ENCODE data around the gene CRK.
A peak's percentile ranks its signal among the peaks of the same experiment; 100 is the strongest.
"Not testable (repeated sequence)": the region's sequence is repeated elsewhere in the genome, so short reads cannot be mapped to it uniquely, and the experiment has no call there.

The CRK gene

GRCh38 chr17:1398931-1399678, 56.9 kb downstream of the CRK start:
- Histone ChIP-seq H3K36me3 (ENCODE audit: low read depth) (peaks cover 49% of the 10 kb centered on the region), H3K9me3 (ENCODE audit: severe bottlenecking) (no peaks in the 10 kb centered on the region), H3K4me1 (ENCODE audit: insufficient read depth, poor library complexity, severe bottlenecking) (peaks cover 13% of the 10 kb centered on the region), H3K4me3 (ENCODE audit: severe bottlenecking) (peak overlapping the region; percentile 84), H3K27ac (ENCODE audit: poor library complexity, severe bottlenecking) (peak overlapping the region; percentile 90), H3K27me3 (ENCODE audit: insufficient read depth, poor library complexity, severe bottlenecking) (no peaks in the 10 kb centered on the region)
- ATAC-seq (ENCODE audit: low read depth) (peak; percentile 17; the same call in 2 of the 3 replicates), DNase-seq (ENCODE audit: low spot score) (peak; percentile 63)
- no peak for TF ChIP-seq CTCF (IDR thresholded peaks at IDR 0.05; ENCODE audit: poor library complexity, severe bottlenecking)

- TF ChIP-seq CTCF (IDR thresholded peaks at IDR 0.05; ENCODE audit: poor library complexity, severe bottlenecking) = no peak
- peak overlapping the region; percentile 84 for H3K4me3 ChIP-seq (ENCODE audit: severe bottlenecking)
- H3K27me3 ChIP-seq (ENCODE audit: insufficient read depth, poor library complexity, severe bottlenecking) = no peaks in the 10 kb centered on the region
- H3K4me1 ChIP-seq (ENCODE audit: insufficient read depth, poor library complexity, severe bottlenecking) = peaks cover 16% of the 10 kb centered on the region
- no peak for ATAC-seq (ENCODE audit: low read depth)
- H3K27ac ChIP-seq (ENCODE audit: poor library complexity, severe bottlenecking) = peak overlapping the region; percentile 90
- no peaks in the 10 kb centered on the region for H3K9me3 ChIP-seq (ENCODE audit: severe bottlenecking)
- H3K36me3 ChIP-seq (ENCODE audit: low read depth) = peaks cover 60% of the 10 kb centered on the region
- DNase-seq (ENCODE audit: low spot score) = no peak
These were observed 58.0 kb downstream of the CRK start for GRCh38 chr17:1398028-1398427.

- not testable (repeated sequence) for ATAC-seq (ENCODE audit: low read depth)
- peaks cover 31% of the 10 kb centered on the region for H3K4me1 ChIP-seq (ENCODE audit: insufficient read depth, poor library complexity, severe bottlenecking)
These were observed 60.0 kb downstream of the CRK start for GRCh38 chr17:1395876-1396665.

GRCh38 chr17:1391577-1391976, 64.5 kb downstream of the CRK start:
- peaks cover 34% of the 10 kb centered on the region for H3K4me1 ChIP-seq (ENCODE audit: insufficient read depth, poor library complexity, severe bottlenecking)

More at GRCh38 chr17:1395876-1396665, 60.0 kb downstream of the CRK start:
- DNase-seq (ENCODE audit: low spot score); H3K27ac ChIP-seq (ENCODE audit: poor library complexity, severe bottlenecking); H3K9me3 ChIP-seq (ENCODE audit: severe bottlenecking); H3K4me3 ChIP-seq (ENCODE audit: severe bottlenecking); H3K27me3 ChIP-seq (ENCODE audit: insufficient read depth, poor library complexity, severe bottlenecking): not testable (repeated sequence)
- peaks cover 72% of the 10 kb centered on the region for H3K36me3 ChIP-seq (ENCODE audit: low read depth)

More at GRCh38 chr17:1391577-1391976, 64.5 kb downstream of the CRK start:
- ATAC-seq (ENCODE audit: low read depth) (no peak), DNase-seq (ENCODE audit: low spot score) (no peak)
- no peaks in the 10 kb centered on the region for H3K9me3 ChIP-seq (ENCODE audit: severe bottlenecking)
- no peak overlapping the region for H3K27ac ChIP-seq (ENCODE audit: poor library complexity, severe bottlenecking)
- no peak for TF ChIP-seq CTCF (IDR thresholded peaks at IDR 0.05; ENCODE audit: poor library complexity, severe bottlenecking)
- no peaks in the 10 kb centered on the region for H3K27me3 ChIP-seq (ENCODE audit: insufficient read depth, poor library complexity, severe bottlenecking)
- H3K4me3 ChIP-seq (ENCODE audit: severe bottlenecking) = no peak overlapping the region
- H3K36me3 ChIP-seq (ENCODE audit: low read depth) = peaks cover 76% of the 10 kb centered on the region

Data from RWPE2 (cell line).